NCI-H510A (cell line): ENCODE measurements around the gene CFAP410.
A peak's percentile ranks its signal among the peaks of the same experiment; 100 is the strongest.

Source experiments
- DNase-seq: peaks from one replicate; lab custom pipeline; 2025; lab: John Stamatoyannopoulos, UW

The CFAP410 gene

DNA sequence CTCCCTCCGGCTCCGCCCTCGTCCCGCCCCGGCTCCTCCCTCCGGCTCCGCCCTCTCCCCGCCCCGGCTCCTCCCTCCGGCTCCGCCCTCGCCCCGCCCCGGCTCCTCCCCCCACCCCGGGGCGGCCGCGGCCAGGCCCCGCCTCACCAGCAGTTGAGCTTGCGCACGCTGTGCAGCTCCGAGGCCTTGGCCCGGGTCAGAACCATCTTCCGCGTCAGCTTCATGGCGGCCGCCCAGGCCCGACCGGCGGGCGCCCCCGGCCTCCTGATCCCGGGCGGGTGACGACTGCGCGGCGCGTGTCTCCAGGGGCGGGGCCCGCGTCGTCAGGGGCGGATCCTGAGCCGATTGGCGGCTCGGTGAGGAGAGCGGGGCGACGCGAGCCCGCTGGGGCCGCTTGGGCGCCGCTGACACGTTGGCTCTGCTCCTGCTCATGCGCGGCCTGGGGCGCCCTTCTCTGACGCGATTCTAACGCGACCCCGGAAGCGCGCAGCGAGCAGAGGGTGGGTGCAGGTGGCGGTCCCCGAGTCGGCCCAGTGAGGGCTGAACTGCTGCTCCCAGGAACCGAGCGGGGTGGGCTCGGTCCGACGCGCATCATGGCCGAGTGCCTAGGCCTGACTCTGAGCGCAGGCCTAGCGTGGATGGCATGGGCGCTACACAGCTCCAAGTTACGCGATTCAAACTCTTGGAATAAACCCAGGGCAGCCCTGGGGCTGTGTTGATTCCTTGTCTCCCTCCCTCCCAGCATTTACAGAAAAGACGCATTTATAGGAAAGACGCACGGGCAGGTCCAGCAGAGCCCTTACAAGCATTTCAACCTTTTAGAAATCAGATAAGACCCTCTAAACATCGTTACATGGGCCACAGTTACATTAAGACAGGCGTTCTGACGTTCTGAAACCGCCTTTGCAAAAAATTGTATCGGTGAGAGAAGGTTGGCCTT lies at the start of gene CFAP410:
Gene CFAP410 (minus strand): TSS at position 420 of the 940 bp plus-strand sequence. CDS start 196 bp downstream, at position 224.
- peak; percentile 83 for DNase-seq

- DNase-seq, result no peak
Measured at GRCh38 chr21:44384968-44385367, 45.8 kb upstream of the CFAP410 start.

GRCh38 chr21:44383216-44383615 lies 44.0 kb upstream of the CFAP410 start:
- DNase-seq, result no peak

GRCh38 chr21:44382536-44382935 lies 43.3 kb upstream of the CFAP410 start:
- DNase-seq, result no peak

DNA sequence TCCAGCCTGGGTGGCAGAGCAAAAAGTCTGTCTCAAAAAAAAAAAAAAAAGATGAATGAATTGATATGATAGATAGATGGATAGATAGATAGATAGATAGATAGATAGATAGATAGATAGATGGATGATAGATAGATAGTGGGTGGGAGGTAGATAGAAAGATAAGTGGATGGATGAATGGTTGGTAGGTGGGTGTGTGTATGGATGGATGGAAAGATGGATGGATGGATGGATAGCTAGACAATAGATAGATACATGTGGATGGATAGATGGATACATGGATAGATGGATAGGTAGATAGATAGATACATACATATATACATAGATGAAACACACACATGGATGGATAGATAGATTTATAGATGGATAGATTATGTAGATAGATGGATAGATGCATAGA lies 42.7 kb upstream of the CFAP410 start:
- DNase-seq, result no peak

GRCh38 chr21:44380876-44381275 lies 41.7 kb upstream of the CFAP410 start:
- no peak for DNase-seq

GRCh38 chr21:44379991-44380865 lies 41.0 kb upstream of the CFAP410 start:
- DNase-seq, result no peak

- no peak for DNase-seq
Measured at GRCh38 chr21:44379515-44379848, 40.3 kb upstream of the CFAP410 start.

GRCh38 chr21:44378646-44379514 lies 39.7 kb upstream of the CFAP410 start:
- no peak for DNase-seq

DNA sequence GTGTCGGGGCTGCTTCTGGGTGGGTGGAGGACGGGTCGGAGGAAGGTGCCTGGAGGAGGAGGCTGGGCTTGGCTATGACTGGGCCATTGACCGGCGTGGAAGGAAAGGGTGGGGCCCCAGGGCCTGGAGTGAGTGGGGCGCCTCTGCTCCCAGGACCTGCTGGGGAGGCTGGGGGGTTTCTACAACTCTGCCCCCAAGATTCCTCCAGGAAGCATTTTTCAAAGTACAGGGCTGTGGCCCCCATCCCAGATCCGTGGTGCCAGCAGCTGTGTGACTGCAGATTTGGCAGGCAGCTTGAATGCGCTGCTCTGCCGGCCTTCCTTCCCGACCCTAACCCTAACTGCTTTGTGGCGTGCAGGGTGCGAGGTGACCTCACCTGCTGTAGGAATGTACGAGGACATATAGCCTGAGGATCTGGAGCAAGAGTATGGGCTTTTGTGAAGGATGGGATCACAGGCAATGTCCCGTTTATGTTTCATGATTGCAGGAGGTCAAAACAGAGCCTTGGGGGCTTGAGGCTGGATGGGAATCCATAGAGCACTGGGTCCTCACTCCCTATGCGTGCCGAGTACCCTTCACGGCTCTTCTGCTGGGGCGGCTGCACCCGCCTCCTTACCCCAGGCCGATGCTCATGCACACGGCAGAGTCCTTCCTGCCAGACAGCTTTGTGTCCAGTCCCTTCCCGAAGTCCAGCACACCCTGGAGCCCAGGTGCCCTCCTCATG lies 38.9 kb upstream of the CFAP410 start:
- no peak for DNase-seq

DNA sequence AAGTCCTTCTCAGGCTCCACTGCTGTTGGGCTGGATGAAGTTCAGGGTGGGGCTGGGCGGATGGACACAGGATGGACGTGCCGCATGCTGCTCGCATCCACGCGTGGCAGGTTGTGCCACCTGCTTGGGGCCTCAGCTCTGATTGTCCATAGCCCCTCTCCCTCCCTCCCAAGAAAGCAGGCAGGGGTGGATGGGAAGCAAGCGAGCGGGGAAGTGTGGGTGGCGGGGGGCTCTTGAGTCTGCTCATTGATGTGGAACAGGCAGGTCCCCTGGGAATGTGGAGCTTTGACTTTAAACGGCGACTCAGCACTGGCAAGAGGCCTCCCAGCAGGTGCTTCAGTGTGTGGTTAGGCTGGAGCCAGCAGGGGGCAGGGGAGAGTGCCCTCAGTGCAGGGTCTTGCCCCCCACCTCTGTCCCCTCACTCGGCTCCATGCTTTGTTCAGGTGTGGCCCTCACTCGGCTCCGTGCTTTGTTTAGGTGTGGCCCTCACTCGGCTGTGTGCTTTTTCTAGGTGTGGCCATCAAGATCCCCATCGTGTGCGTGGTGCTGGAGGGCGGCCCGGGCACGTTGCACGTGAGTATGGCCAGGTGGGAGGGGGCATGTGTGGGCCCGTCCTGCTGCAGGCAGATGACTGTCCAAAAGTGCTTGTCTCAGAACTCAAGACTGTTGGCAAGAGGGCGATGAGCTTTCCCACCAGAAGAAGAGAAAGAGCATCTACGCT lies 38.2 kb upstream of the CFAP410 start:
- DNase-seq, result no peak

DNA sequence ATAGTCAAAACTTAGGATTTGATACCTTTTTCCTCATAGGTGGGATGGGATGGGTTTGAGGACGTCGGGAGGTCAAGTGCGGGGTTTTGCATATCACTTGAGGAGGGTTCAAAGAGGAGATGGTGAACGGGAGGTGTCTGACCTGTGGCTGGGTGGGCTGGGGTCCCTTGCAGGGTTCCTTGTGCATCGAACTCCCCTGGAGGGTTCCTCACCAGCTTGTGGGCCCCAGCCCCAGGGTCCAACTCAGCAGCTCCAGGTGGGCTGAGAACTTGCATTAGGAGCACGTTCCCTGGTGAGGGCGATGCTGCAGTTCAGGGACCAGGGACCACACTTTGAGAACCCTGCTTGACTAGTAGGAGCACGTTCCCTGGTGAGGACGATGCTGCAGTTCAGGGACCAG lies 37.4 kb upstream of the CFAP410 start:
- no peak for DNase-seq

- DNase-seq, result no peak
Measured at GRCh38 chr21:44375761-44376241, 36.6 kb upstream of the CFAP410 start.

DNA sequence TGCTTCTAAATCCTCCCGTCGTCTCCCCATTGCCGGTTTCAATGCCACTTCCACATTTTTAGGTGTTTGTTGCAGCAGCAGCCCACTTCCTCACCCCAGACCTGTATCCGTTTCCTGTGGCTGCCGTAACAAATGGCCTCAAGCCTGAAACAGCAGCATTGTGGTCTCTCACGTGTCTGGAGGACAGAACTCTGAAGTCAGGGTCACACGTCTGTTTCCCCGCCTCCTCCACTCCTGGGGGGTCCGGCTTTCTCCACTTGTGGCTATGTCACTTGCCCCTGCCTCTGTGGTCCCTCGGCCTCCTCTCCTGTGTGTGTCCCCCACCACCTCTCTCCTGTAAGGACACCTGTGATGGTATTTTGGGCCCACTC lies 36.1 kb upstream of the CFAP410 start:
- DNase-seq, result no peak

- DNase-seq, result no peak
Measured at GRCh38 chr21:44374601-44375280, 35.6 kb upstream of the CFAP410 start.

DNA sequence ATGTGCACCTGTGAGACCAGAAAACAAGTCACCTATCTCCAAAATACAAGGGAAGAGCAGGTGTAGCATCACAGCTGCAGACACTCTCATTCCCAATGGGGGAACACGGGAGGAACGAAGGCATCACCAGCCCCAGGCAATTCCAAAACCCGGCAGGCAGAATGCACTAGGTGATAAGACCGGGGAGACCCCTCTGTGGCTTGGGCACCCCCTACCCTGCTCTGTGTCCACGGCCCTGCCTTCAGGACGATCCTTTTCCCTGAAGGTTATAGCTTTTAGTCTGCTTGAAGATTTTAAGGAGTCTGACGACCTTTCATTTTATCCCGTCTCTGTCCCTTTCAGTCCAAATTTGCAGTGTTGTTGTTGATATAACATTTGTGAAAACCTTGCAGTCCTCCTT lies 33.4 kb upstream of the CFAP410 start:
- DNase-seq, result no peak

DNA sequence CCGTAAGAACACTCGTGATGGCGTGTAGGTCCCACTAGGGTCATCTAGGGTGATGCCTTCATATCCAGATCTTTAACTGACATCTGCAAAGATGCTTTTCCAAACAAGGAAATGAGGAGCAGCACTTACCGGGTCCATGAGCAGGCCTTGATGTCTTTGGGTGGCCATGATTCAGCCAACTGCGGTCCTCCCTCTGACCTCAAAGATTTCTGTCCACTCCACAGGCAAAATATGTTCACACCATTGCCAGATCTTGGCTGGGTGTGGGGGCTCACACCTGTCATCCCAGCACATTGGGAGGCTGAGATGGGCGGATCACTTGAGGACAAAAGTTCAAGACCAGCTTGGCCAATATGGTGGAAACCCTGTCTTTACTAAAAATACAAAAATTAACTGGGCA lies 32.4 kb upstream of the CFAP410 start:
- no peak for DNase-seq

DNA sequence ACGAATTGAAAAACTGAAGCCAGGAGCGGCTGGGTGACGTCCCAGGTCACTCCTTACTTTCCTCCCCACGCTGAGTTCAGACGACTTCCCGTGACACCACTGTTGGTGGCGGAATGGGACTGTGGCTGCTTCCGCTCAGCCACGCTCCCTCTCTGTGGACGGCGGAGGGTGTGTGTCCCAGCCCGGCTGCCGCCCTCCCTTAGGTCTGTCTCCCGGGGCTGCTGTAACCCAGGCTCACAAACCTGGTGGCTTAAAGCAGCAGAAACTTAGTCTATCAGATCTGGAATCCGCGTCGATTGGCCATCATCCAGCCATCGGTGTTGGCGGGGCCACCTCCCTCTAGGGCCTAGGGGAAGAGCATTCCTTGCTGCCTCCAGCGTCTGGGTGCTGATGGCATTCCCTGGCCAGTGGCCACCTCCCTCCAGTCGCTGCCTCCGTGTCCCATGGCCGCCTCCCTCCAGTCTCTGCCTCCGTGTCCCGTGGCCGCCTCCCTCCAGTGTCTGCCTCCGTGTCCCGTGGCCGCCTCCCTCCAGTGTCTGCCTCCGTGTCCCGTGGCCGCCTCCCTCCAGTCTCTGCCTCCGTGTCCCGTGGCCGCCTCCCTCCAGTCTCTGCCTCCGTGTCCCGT lies 31.7 kb upstream of the CFAP410 start:
- no peak for DNase-seq

GRCh38 chr21:44370027-44370735 lies 31.0 kb upstream of the CFAP410 start:
- no peak for DNase-seq
